ENCODE data around the gene RAB40C. TPM values are rescaled to one million over a fixed set of nuclear protein-coding genes. Genes with fewer than 3 reads are reported as not detected.

RAB40C gene
- total and polyA plus RNA-seq, 2 donors: 20.1 to 43.3 TPM

- Histone ChIP-seq H3K4me3 (ENCODE audit: low read length in 2 of 2) (no peak overlapping the region), H3K4me1 (ENCODE audit: control insufficient read depth in 2 of 2, insufficient read depth in 2 of 2, low read length in 2 of 2) (peaks cover 16 to 35% of the 10 kb centered on the region in 2 donors), H3K27me3 (ENCODE audit: control insufficient read depth in 2 of 2, insufficient read depth in 1 of 2, low read length in 1 of 2) (peaks cover 21 to 24% of the 10 kb centered on the region in 2 donors), H3K9me3 (ENCODE audit: control insufficient read depth in 2 of 2, insufficient read depth in 1 of 2, low read length in 1 of 2) (peaks cover 0 to 6% of the 10 kb centered on the region in 2 donors), H3K36me3 (ENCODE audit: control insufficient read depth in 2 of 2, insufficient read depth in 2 of 2, low read length in 1 of 2) (peaks cover 6 to 10% of the 10 kb centered on the region in 2 donors), H3K27ac (ENCODE audit: low read depth in 1 of 2, low read length in 1 of 2) (no peak overlapping the region)
- no peak for DNase-seq (ENCODE audit: low read depth in 6 of 9, low spot score in 9 of 9)
- 95% methylated on average over 15 of the region's 15 CpGs for WGBS
Measured at GRCh38 chr16:638034-638543, 48.2 kb downstream of the RAB40C start.

- 93% methylated on average over 9 of the region's 9 CpGs for WGBS
- DNase-seq (ENCODE audit: low read depth in 6 of 9, low spot score in 9 of 9): no peak
- Histone ChIP-seq H3K27ac (ENCODE audit: low read depth in 1 of 2, low read length in 1 of 2) (no peak overlapping the region), H3K4me1 (ENCODE audit: control insufficient read depth in 2 of 2, insufficient read depth in 2 of 2, low read length in 2 of 2) (peaks cover 16 to 35% of the 10 kb centered on the region in 2 donors), H3K4me3 (ENCODE audit: low read length in 2 of 2) (no peak overlapping the region), H3K27me3 (ENCODE audit: control insufficient read depth in 2 of 2, insufficient read depth in 1 of 2, low read length in 1 of 2) (peaks cover 26 to 31% of the 10 kb centered on the region in 2 donors), H3K9me3 (ENCODE audit: control insufficient read depth in 2 of 2, insufficient read depth in 1 of 2, low read length in 1 of 2) (peaks cover 0 to 6% of the 10 kb centered on the region in 2 donors), H3K36me3 (ENCODE audit: control insufficient read depth in 2 of 2, insufficient read depth in 2 of 2, low read length in 1 of 2) (peaks cover 3 to 6% of the 10 kb centered on the region in 2 donors)
Measured at GRCh38 chr16:638836-639235, 49.0 kb downstream of the RAB40C start.

GRCh38 chr16:640614-641013 is 50.7 kb downstream of the RAB40C start:
- Histone ChIP-seq H3K36me3 (ENCODE audit: control insufficient read depth in 2 of 2, insufficient read depth in 2 of 2, low read length in 1 of 2) (no peaks in the 10 kb centered on the region), H3K27me3 (ENCODE audit: control insufficient read depth in 2 of 2, insufficient read depth in 1 of 2, low read length in 1 of 2) (peaks cover 26 to 34% of the 10 kb centered on the region in 2 donors), H3K4me3 (ENCODE audit: low read length in 2 of 2) (no peak overlapping the region), H3K27ac (ENCODE audit: low read depth in 1 of 2, low read length in 1 of 2) (no peak overlapping the region), H3K9me3 (ENCODE audit: control insufficient read depth in 2 of 2, insufficient read depth in 1 of 2, low read length in 1 of 2) (peaks cover 0 to 6% of the 10 kb centered on the region in 2 donors), H3K4me1 (ENCODE audit: control insufficient read depth in 2 of 2, insufficient read depth in 2 of 2, low read length in 2 of 2) (peaks cover 11 to 25% of the 10 kb centered on the region in 2 donors)
- DNase-seq (ENCODE audit: low read depth in 6 of 9, low spot score in 9 of 9): no peak
- WGBS: 96% methylated on average over 5 of the region's 5 CpGs

DNA sequence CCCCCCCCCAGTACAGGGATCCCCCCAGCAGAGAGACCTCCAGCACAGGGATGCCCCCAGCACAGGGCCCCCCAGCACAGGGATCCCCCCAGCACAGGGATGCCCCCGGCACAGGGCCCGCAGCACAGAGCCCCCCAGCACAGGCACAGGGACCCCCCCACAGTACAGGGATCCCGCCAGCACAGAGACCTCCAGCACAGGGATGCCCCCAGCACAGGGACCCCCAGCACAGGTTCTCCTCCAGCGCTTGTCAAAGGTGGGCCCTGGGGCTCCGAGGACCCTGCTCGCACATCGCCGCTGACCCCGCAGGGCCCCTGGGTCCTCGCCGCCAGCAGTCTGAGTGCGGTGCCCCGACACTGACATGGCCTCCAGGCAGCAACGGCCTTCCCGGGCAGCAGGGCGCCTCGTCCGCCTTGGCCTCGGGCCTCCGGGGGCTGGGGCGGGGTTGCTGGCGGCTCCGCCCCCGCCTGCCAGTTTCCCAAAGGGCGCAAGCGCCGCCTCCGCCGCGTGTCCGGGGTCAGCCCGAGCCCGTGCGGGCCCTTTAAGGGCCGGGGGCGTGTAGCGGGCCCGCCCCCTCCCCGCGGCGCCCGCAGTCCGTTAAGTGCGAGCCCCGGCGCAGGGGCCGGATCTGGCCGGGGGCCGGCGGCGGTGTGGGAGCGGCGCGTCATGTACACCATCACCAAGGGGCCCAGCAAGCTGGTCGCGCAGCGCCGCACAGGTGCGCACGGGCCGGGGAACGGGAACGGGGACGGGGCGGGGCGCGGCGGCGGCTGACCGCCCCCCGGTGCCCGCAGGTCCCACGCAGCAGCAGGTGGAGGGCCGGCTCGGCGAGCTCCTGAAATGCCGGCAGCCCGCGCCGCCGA is 51.7 kb downstream of the RAB40C start, which contains the start of gene MCRIP2:
MCRIP2 (plus strand) TSS at position 503 of the 863 bp plus-strand sequence; CDS start at position 667, 164 bp downstream.
- Histone ChIP-seq H3K27ac (ENCODE audit: low read depth in 1 of 2, low read length in 1 of 2) (peak within 1 kb of the TSS in 1 of 2 donors; percentile 52), H3K4me1 (ENCODE audit: control insufficient read depth in 2 of 2, insufficient read depth in 2 of 2, low read length in 2 of 2) (peaks cover 10 to 21% of the 10 kb centered on the region in 2 donors), H3K27me3 (ENCODE audit: control insufficient read depth in 2 of 2, insufficient read depth in 1 of 2, low read length in 1 of 2) (peaks cover 26 to 34% of the 10 kb centered on the region in 2 donors), H3K9me3 (ENCODE audit: control insufficient read depth in 2 of 2, insufficient read depth in 1 of 2, low read length in 1 of 2) (peaks cover 0 to 3% of the 10 kb centered on the region in 2 donors), H3K36me3 (ENCODE audit: control insufficient read depth in 2 of 2, insufficient read depth in 2 of 2, low read length in 1 of 2) (no peaks in the 10 kb centered on the region), H3K4me3 (ENCODE audit: low read length in 2 of 2) (peak within 1 kb of the TSS; percentile 40 to 64)
- DNase-seq (ENCODE audit: low read depth in 6 of 9, low spot score in 9 of 9): peak in 2 of 9 donors; percentile 35 to 66
- WGBS: 2% methylated on average over 81 of the region's 81 CpGs

GRCh38 chr16:642189-643049 is 52.6 kb downstream of the RAB40C start:
- H3K36me3 ChIP-seq (ENCODE audit: control insufficient read depth in 2 of 2, insufficient read depth in 2 of 2, low read length in 1 of 2): no peaks in the 10 kb centered on the region
- H3K9me3 ChIP-seq (ENCODE audit: control insufficient read depth in 2 of 2, insufficient read depth in 1 of 2, low read length in 1 of 2): no peaks in the 10 kb centered on the region
- WGBS: 13% methylated on average over 72 of the region's 72 CpGs
- H3K27ac ChIP-seq (ENCODE audit: low read depth in 1 of 2, low read length in 1 of 2): no peak overlapping the region
- peak in 1 of 9 donors; percentile 27 for DNase-seq (ENCODE audit: low read depth in 6 of 9, low spot score in 9 of 9)
- peaks cover 26 to 34% of the 10 kb centered on the region in 2 donors for H3K27me3 ChIP-seq (ENCODE audit: control insufficient read depth in 2 of 2, insufficient read depth in 1 of 2, low read length in 1 of 2)
- peak overlapping the region; percentile 13 to 64 for H3K4me3 ChIP-seq (ENCODE audit: low read length in 2 of 2)
- H3K4me1 ChIP-seq (ENCODE audit: control insufficient read depth in 2 of 2, insufficient read depth in 2 of 2, low read length in 2 of 2): peaks cover 10 to 17% of the 10 kb centered on the region in 2 donors

DNA sequence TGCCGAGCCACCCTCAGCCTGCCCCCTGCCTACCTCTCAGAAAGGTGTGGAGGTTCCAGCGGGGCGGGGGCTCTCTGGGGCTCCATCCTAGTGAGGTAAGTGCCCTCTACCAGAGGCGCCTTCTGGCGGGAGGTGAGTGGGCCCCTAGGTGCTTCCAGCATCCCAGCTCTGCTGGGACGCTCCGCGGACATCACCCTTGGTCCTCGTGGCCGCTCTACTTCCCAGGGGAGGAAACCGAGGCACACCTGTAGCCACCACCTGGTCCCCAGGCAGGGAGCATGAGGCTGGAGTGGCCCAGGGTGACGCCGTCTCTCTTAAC is 53.1 kb downstream of the RAB40C start:
- DNase-seq (ENCODE audit: low read depth in 6 of 9, low spot score in 9 of 9): no peak
- 97% methylated on average over 13 of the region's 13 CpGs for WGBS

GRCh38 chr16:644556-644955 is 54.7 kb downstream of the RAB40C start:
- peaks cover 26 to 34% of the 10 kb centered on the region in 2 donors for H3K27me3 ChIP-seq (ENCODE audit: control insufficient read depth in 2 of 2, insufficient read depth in 1 of 2, low read length in 1 of 2)
- H3K27ac ChIP-seq (ENCODE audit: low read depth in 1 of 2, low read length in 1 of 2): no peak overlapping the region
- H3K9me3 ChIP-seq (ENCODE audit: control insufficient read depth in 2 of 2, insufficient read depth in 1 of 2, low read length in 1 of 2): no peaks in the 10 kb centered on the region
- DNase-seq (ENCODE audit: low read depth in 6 of 9, low spot score in 9 of 9): no peak
- H3K36me3 ChIP-seq (ENCODE audit: control insufficient read depth in 2 of 2, insufficient read depth in 2 of 2, low read length in 1 of 2): no peaks in the 10 kb centered on the region
- H3K4me1 ChIP-seq (ENCODE audit: control insufficient read depth in 2 of 2, insufficient read depth in 2 of 2, low read length in 2 of 2): peaks cover 20 to 27% of the 10 kb centered on the region in 2 donors
- WGBS: 95% methylated on average over 12 of the region's 12 CpGs
- H3K4me3 ChIP-seq (ENCODE audit: low read length in 2 of 2): no peak overlapping the region

More for the DNA sequence above, 53.1 kb downstream of the RAB40C start:
- Histone ChIP-seq H3K27ac (ENCODE audit: low read depth in 1 of 2, low read length in 1 of 2) (no peak overlapping the region), H3K4me1 (ENCODE audit: control insufficient read depth in 2 of 2, insufficient read depth in 2 of 2, low read length in 2 of 2) (peaks cover 12 to 18% of the 10 kb centered on the region in 2 donors), H3K9me3 (ENCODE audit: control insufficient read depth in 2 of 2, insufficient read depth in 1 of 2, low read length in 1 of 2) (no peaks in the 10 kb centered on the region), H3K4me3 (ENCODE audit: low read length in 2 of 2) (no peak overlapping the region), H3K36me3 (ENCODE audit: control insufficient read depth in 2 of 2, insufficient read depth in 2 of 2, low read length in 1 of 2) (no peaks in the 10 kb centered on the region), H3K27me3 (ENCODE audit: control insufficient read depth in 2 of 2, insufficient read depth in 1 of 2, low read length in 1 of 2) (peaks cover 26 to 34% of the 10 kb centered on the region in 2 donors)

GRCh38 chr16:645852-646678 is 56.2 kb downstream of the RAB40C start:
- Histone ChIP-seq H3K36me3 (ENCODE audit: control insufficient read depth in 2 of 2, insufficient read depth in 2 of 2, low read length in 1 of 2) (no peaks in the 10 kb centered on the region), H3K27ac (ENCODE audit: low read depth in 1 of 2, low read length in 1 of 2) (no peak overlapping the region), H3K9me3 (ENCODE audit: control insufficient read depth in 2 of 2, insufficient read depth in 1 of 2, low read length in 1 of 2) (no peaks in the 10 kb centered on the region), H3K4me3 (ENCODE audit: low read length in 2 of 2) (no peak overlapping the region), H3K27me3 (ENCODE audit: control insufficient read depth in 2 of 2, insufficient read depth in 1 of 2, low read length in 1 of 2) (peaks cover 24 to 26% of the 10 kb centered on the region in 2 donors), H3K4me1 (ENCODE audit: control insufficient read depth in 2 of 2, insufficient read depth in 2 of 2, low read length in 2 of 2) (peaks cover 28 to 30% of the 10 kb centered on the region in 2 donors)
- DNase-seq (ENCODE audit: low read depth in 6 of 9, low spot score in 9 of 9): no peak
- WGBS: 96% methylated on average over 32 of the region's 32 CpGs
